GM18520 (cell line): ENCODE results near the gene UQCRFS1.
"Not testable (repeated sequence)": the region's sequence is repeated elsewhere in the genome, so short reads cannot be mapped to it uniquely, and the experiment has no call there.

Experiments
- ATAC-seq: cut with Tn5 transposase; IDR thresholded peaks from one replicate; pipeline ENCODE4 v1.9.1; 2021; ENCODE audit not compliant: unreplicated experiment

The UQCRFS1 gene

GRCh38 chr19:29215322-29215845, 2.4 kb upstream of the UQCRFS1 start:
- no peak for ATAC-seq

GRCh38 chr19:29214411-29214810, 1.5 kb upstream of the UQCRFS1 start:
- ATAC-seq, result no peak

- no peak for ATAC-seq
These were observed 649 bp downstream of the UQCRFS1 start for GRCh38 chr19:29212356-29212647.

- ATAC-seq, result no peak
These were observed 1.2 kb downstream of the UQCRFS1 start for GRCh38 chr19:29211562-29212355.

GRCh38 chr19:29211041-29211440, 1.9 kb downstream of the UQCRFS1 start:
- ATAC-seq, result not testable (repeated sequence)

GRCh38 chr19:29210502-29210901, 2.4 kb downstream of the UQCRFS1 start:
- ATAC-seq, result not testable (repeated sequence)

GRCh38 chr19:29207403-29208187, 5.4 kb downstream of the UQCRFS1 start:
- ATAC-seq, result not testable (repeated sequence)

GRCh38 chr19:29206453-29206852, 6.5 kb downstream of the UQCRFS1 start:
- ATAC-seq, result no peak

- ATAC-seq, result no peak
These were observed 10.7 kb downstream of the UQCRFS1 start for GRCh38 chr19:29202281-29202680.

GRCh38 chr19:29201855-29202254, 11.1 kb downstream of the UQCRFS1 start:
- ATAC-seq, result no peak

GRCh38 chr19:29194658-29195057, 18.3 kb downstream of the UQCRFS1 start:
- no peak for ATAC-seq

- no peak for ATAC-seq
These were observed 19.8 kb downstream of the UQCRFS1 start for GRCh38 chr19:29193155-29193554.

GRCh38 chr19:29191005-29191404, 21.9 kb downstream of the UQCRFS1 start:
- ATAC-seq, result no peak

- ATAC-seq, result no peak
These were observed 24.0 kb downstream of the UQCRFS1 start for GRCh38 chr19:29189033-29189360.

- ATAC-seq, result no peak
These were observed 24.5 kb downstream of the UQCRFS1 start for GRCh38 chr19:29188289-29189032.

- ATAC-seq, result no peak
These were observed 25.3 kb downstream of the UQCRFS1 start for GRCh38 chr19:29187676-29188075.

GRCh38 chr19:29185427-29185826, 27.5 kb downstream of the UQCRFS1 start:
- ATAC-seq, result no peak

GRCh38 chr19:29176981-29177754, 35.8 kb downstream of the UQCRFS1 start:
- no peak for ATAC-seq

GRCh38 chr19:29173896-29174295, 39.1 kb downstream of the UQCRFS1 start:
- ATAC-seq, result no peak

GRCh38 chr19:29172302-29172701, 40.6 kb downstream of the UQCRFS1 start:
- ATAC-seq, result no peak

- no peak for ATAC-seq
These were observed 41.4 kb downstream of the UQCRFS1 start for GRCh38 chr19:29171525-29171924.
